GM19043 (cell line): ENCODE results near the gene HOXA10.

Experiments
- ATAC-seq: cut with Tn5 transposase; IDR thresholded peaks from one replicate; pipeline ENCODE4 v1.9.1; 2021; ENCODE audit warnings: low read depth; ENCODE audit not compliant: unreplicated experiment

The HOXA10 gene

GRCh38 chr7:27180431-27181420, 6.6 kb upstream of the HOXA10 start:
- no peak for ATAC-seq

- no peak for ATAC-seq
Measured at GRCh38 chr7:27179503-27180430, 5.6 kb upstream of the HOXA10 start.

GRCh38 chr7:27179030-27179429, 4.9 kb upstream of the HOXA10 start:
- no peak for ATAC-seq

- ATAC-seq, result no peak
Measured at GRCh38 chr7:27178366-27178765, 4.2 kb upstream of the HOXA10 start.

- ATAC-seq, result no peak
Measured at GRCh38 chr7:27177795-27178320, 3.7 kb upstream of the HOXA10 start.

GRCh38 chr7:27176962-27177794, 3.1 kb upstream of the HOXA10 start:
- no peak for ATAC-seq

- no peak for ATAC-seq
Measured at GRCh38 chr7:27176524-27176845, 2.4 kb upstream of the HOXA10 start.

GRCh38 chr7:27175626-27176523, 1.8 kb upstream of the HOXA10 start:
- no peak for ATAC-seq

- no peak for ATAC-seq
Measured at GRCh38 chr7:27174874-27175625, 930 bp upstream of the HOXA10 start.

- ATAC-seq, result no peak
Measured at GRCh38 chr7:27173511-27173955, 587 bp downstream of the HOXA10 start.

- no peak for ATAC-seq
Measured at GRCh38 chr7:27172823-27173510, 1.2 kb downstream of the HOXA10 start.

GRCh38 chr7:27172315-27172774, 1.8 kb downstream of the HOXA10 start:
- ATAC-seq, result no peak

GRCh38 chr7:27171637-27172314, 2.3 kb downstream of the HOXA10 start:
- ATAC-seq, result no peak

GRCh38 chr7:27171325-27171636, 2.8 kb downstream of the HOXA10 start:
- ATAC-seq, result no peak

- no peak for ATAC-seq
Measured at GRCh38 chr7:27170426-27171324, 3.4 kb downstream of the HOXA10 start.

GRCh38 chr7:27169658-27170425, 4.3 kb downstream of the HOXA10 start:
- ATAC-seq, result no peak
